A549 (cell line): ENCODE measurements around the gene SCAF8. TPM values are rescaled to one million over a fixed set of nuclear protein-coding genes. Genes with fewer than 3 reads are reported as not detected.
"Not testable (repeated sequence)": the region's sequence is repeated elsewhere in the genome, so short reads cannot be mapped to it uniquely, and the experiment has no call there.

Experiments used
- ATAC-seq, 2 experiments: fragments of 200-7000 bp in 1 of 2; fragments of >200 bp in 1 of 2; cut with Nextera tagmentation in 1 of 2; cut with Tn5 transposase in 1 of 2; 3 replicates each; pipeline versions ENCODE4 v1.8.0 to v1.9.1; 2018 to 2020; ENCODE audit warnings: mild to moderate bottlenecking in 1 of 2, moderate library complexity in 1 of 2
- CTCF ChIA-PET: fragments of 300-600 bp; sonication (Branson Sonifier 250); formaldehyde crosslinking; extraction: SDS; loops from one replicate; lab custom pipeline; 2021; ENCODE audit warnings: antibody characterized with exemption, inconsistent platforms; lab: Yijun Ruan, JAX
- POLR2A ChIA-PET: fragments of 350-600 bp; formaldehyde crosslinking; extraction: SDS; loops from one replicate; lab custom pipeline; 2021; ENCODE audit warnings: antibody characterized with exemption, inconsistent platforms; lab: Yijun Ruan, JAX
- DNase-seq, 2 experiments: peaks; one replicate each; pipeline versions ENCODE4 v3.0.0 to v3.0.0-alpha.2; 2011 to 2016; ENCODE audit warnings: low read depth in 1 of 2, low spot score in 1 of 2
- FAIRE-seq: peaks from 2 replicates; lab custom pipeline; 2011; peaks lifted over from hg19 to GRCh38; lab: Jason Lieb, UNC
- H3K27ac ChIP-seq, 2 experiments: fragments of >200 bp; sonication (Bioruptor Twin); formaldehyde crosslinking; 3 replicates each; pipeline ENCODE4 v1.5.1; 2016 to 2017
- H3K4me1 ChIP-seq: fragments of >200 bp; sonication (Bioruptor Twin); formaldehyde crosslinking; 3 replicates; pipeline ENCODE4 v1.6.1; 2016
- H3K4me2 ChIP-seq: fragments of >200 bp; sonication (Bioruptor Twin); formaldehyde crosslinking; 3 replicates; pipeline ENCODE4 v1.6.1; 2016
- H3K4me3 ChIP-seq: fragments of >200 bp; sonication (Bioruptor Twin); formaldehyde crosslinking; 3 replicates; pipeline ENCODE4 v1.5.1; 2016
- H3K9me3 ChIP-seq: fragments of >200 bp; sonication (Bioruptor Twin); formaldehyde crosslinking; 3 replicates; pipeline ENCODE4 v1.6.1; 2016
- CBX2 ChIP-seq: fragments of 200-600 bp; sonication (generic); IDR thresholded peaks from 2 replicates; pipeline ENCODE4 v1.6.1; 2016; ENCODE audit warnings: low read depth, mild to moderate bottlenecking, borderline replicate concordance
- EHMT2 ChIP-seq: fragments of 200-600 bp; sonication (generic); IDR thresholded peaks from 2 replicates; pipeline ENCODE4 v1.6.1; 2016; ENCODE audit warnings: antibody characterized with exemption, low read depth, mild to moderate bottlenecking, moderate library complexity
- ELK1 ChIP-seq: fragments of 150-350 bp; IDR thresholded peaks from 2 replicates; pipeline ENCODE4 v1.6.1; 2014; ENCODE audit warnings: low read depth, mild to moderate bottlenecking, low read length
- FOSB ChIP-seq: fragments of 250-450 bp; sonication (Bioruptor Pico); IDR thresholded peaks from 2 replicates; pipeline ENCODE4 v1.5.0; 2020; ENCODE audit warnings: mild to moderate bottlenecking, moderate library complexity
- HOXA7 ChIP-seq: fragments of 250-450 bp; sonication (Bioruptor Pico); IDR thresholded peaks from 2 replicates; pipeline ENCODE4 v1.5.0; 2020; ENCODE audit warnings: mild to moderate bottlenecking, moderate library complexity
- HOXB13 ChIP-seq: fragments of 250-450 bp; sonication (Bioruptor Pico); IDR thresholded peaks from 2 replicates; pipeline ENCODE4 v1.5.0; 2020; ENCODE audit warnings: low read depth, mild to moderate bottlenecking, moderate library complexity
- JUN ChIP-seq, 2 experiments: fragments of >200 bp; sonication (Bioruptor Twin); formaldehyde crosslinking; IDR thresholded peaks; 2 replicates in 1 of 2; 3 replicates in 1 of 2; pipeline ENCODE4 v1.6.1; 2016 to 2017
- KDM1A ChIP-seq: fragments of 200-600 bp; sonication (generic); IDR thresholded peaks from 2 replicates; pipeline ENCODE4 v1.6.1; 2016; ENCODE audit warnings: low read depth, mild to moderate bottlenecking
- NFE2L2 ChIP-seq: fragments of 150-350 bp; conservative IDR thresholded peaks from 2 replicates; pipeline ENCODE4 v1.6.1; 2014; ENCODE audit warnings: low read length
- NR3C1 ChIP-seq: fragments of >200 bp; sonication (Bioruptor Twin); formaldehyde crosslinking; IDR thresholded peaks from 3 replicates; pipeline ENCODE4 v1.6.1; 2017
- RAD21 ChIP-seq, 2 experiments: fragments of >200 bp in 1 of 2; sonication (Bioruptor Twin) in 1 of 2; formaldehyde crosslinking in 1 of 2; IDR thresholded peaks in 1 of 2; conservative IDR thresholded peaks in 1 of 2; 2 replicates in 1 of 2; 3 replicates in 1 of 2; pipeline ENCODE4 v1.6.1; 2012 to 2018; ENCODE audit warnings: inconsistent platforms in 1 of 2
- RCOR1 ChIP-seq: fragments of 150-350 bp; IDR thresholded peaks from 2 replicates; pipeline ENCODE4 v1.6.1; 2014; ENCODE audit warnings: antibody characterized with exemption, low read length, low read depth
- REST ChIP-seq: fragments of 200-600 bp; sonication (generic); IDR thresholded peaks from 2 replicates; pipeline ENCODE4 v1.6.1; 2016; ENCODE audit warnings: antibody characterized with exemption, mild to moderate bottlenecking, moderate library complexity
- RFX5 ChIP-seq: fragments of 450-650 bp; IDR thresholded peaks from 2 replicates; pipeline ENCODE4 v1.7.1; 2014; ENCODE audit warnings: antibody characterized with exemption, mild to moderate bottlenecking, moderate library complexity
- RNF2 ChIP-seq: fragments of 200-600 bp; sonication (generic); IDR thresholded peaks from 2 replicates; pipeline ENCODE4 v1.6.1; 2016; ENCODE audit warnings: low read depth, mild to moderate bottlenecking, antibody characterized with exemption, moderate library complexity, borderline replicate concordance
- SREBF2 ChIP-seq: fragments of 450-650 bp; IDR thresholded peaks from 2 replicates; pipeline ENCODE4 v1.6.1; 2014; ENCODE audit warnings: mild to moderate bottlenecking, moderate library complexity
- ZC3H11A ChIP-seq: fragments of 450-650 bp; IDR thresholded peaks from 2 replicates; pipeline ENCODE4 v1.6.1; 2014; ENCODE audit warnings: antibody characterized with exemption, mild to moderate bottlenecking
- ZSCAN20 ChIP-seq: fragments of 250-450 bp; sonication (Bioruptor Pico); IDR thresholded peaks from 2 replicates; pipeline ENCODE4 v1.8.0; 2022; ENCODE audit warnings: mild to moderate bottlenecking, moderate library complexity
- WGBS: methylation state at CpG from one replicate; pipeline ENCODE4 v1.1.6; 2017; ENCODE audit errors: missing lambda C conversion rate; 5-methylcytosine and 5-hydroxymethylcytosine counted together
- polyA plus RNA-seq, 4 experiments: library from polyadenylated mRNA; depleted of rRNA in 3 of 4; stranded (reverse); fragments of >200 nt; fragmentation: RNase III in 1 of 4; extraction: RNeasy Plus Mini Kit Qiagen cat#74134 plus additional on column Dnase treatment in 1 of 4; gene quantifications; 2 replicates in 3 of 4; 3 replicates in 1 of 4; pipeline ENCODE4 v1.2.3, GENCODE V29; 2011 to 2017
- TF ChIP-seq, protein P1 (sequence below): fragments of 250-450 bp; sonication (Bioruptor Pico); IDR thresholded peaks from 2 replicates; pipeline ENCODE4 v1.5.0; 2020; ENCODE audit warnings: low read depth, mild to moderate bottlenecking, moderate library complexity

SCAF8 gene
- polyA plus RNA-seq, 2 of the 4 experiments (the other 2 are of a cell fraction): 13.4 to 27.3 TPM

DNA sequence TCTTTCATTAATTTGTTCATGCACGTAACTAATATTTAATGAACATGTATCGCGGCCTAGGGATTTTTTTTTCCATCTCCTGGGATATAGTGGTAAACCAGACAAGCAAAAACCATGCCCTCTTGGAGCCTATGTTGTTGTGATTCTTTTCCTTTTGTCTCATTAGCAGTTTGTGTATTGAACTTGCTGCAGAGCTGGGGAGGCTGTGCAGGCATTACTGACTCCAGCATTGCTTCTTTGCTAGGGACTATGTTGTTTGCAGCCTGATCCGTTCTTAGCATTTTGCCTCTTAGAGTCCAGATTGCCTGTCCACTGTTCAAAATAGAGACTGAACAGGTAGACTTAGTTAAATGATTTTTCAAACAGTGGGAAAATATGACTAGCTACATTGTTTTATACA, 9.7 kb downstream of the SCAF8 start:
- Histone ChIP-seq H3K9me3 (no peaks in the 10 kb centered on the region), H3K4me1 (peaks cover 21% of the 10 kb centered on the region), H3K4me2 (no peak overlapping the region)
- POLR2A ChIA-PET: no interaction called here
- 93% methylated on average over 4 of the region's 4 CpGs for WGBS
- no peak for ATAC-seq
- no peak for TF ChIP-seq RAD21 (conservative IDR thresholded peaks at IDR 0.05 in 1 of 2, IDR thresholded peaks at IDR 0.05 in 1 of 2)
- TF ChIP-seq SREBF2: no peak
- no peak for TF ChIP-seq JUN (IDR thresholded peaks at IDR 0.05)
- TF ChIP-seq REST: no peak
- no peak for TF ChIP-seq ZSCAN20 (CRISPR knock-in tag)
- TF ChIP-seq NFE2L2: no peak
- TF ChIP-seq ZC3H11A: no peak
- no peak for TF ChIP-seq RCOR1
- TF ChIP-seq ELK1: no peak
- TF ChIP-seq HOXB13 (CRISPR knock-in tag): no peak
- no peak for TF ChIP-seq CBX2
- TF ChIP-seq, protein P1, sequence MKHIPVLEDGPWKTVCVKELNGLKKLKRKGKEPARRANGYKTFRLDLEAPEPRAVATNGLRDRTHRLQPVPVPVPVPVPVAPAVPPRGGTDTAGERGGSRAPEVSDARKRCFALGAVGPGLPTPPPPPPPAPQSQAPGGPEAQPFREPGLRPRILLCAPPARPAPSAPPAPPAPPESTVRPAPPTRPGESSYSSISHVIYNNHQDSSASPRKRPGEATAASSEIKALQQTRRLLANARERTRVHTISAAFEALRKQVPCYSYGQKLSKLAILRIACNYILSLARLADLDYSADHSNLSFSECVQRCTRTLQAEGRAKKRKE (CRISPR knock-in tag): no peak
- TF ChIP-seq EHMT2: no peak
- TF ChIP-seq FOSB: no peak
- no peak for TF ChIP-seq RFX5
- TF ChIP-seq NR3C1: no peak
- no peak for TF ChIP-seq HOXA7 (CRISPR knock-in tag)
- TF ChIP-seq KDM1A: no peak
- no peak for TF ChIP-seq RNF2
- TF ChIP-seq, all 56 proteins: peak for 0
- FAIRE-seq (no peak), DNase-seq (no peak)
- Histone ChIP-seq H3K4me3 (no peak overlapping the region), H3K27ac (no peak overlapping the region)
- CTCF ChIA-PET: no interaction called here

DNA sequence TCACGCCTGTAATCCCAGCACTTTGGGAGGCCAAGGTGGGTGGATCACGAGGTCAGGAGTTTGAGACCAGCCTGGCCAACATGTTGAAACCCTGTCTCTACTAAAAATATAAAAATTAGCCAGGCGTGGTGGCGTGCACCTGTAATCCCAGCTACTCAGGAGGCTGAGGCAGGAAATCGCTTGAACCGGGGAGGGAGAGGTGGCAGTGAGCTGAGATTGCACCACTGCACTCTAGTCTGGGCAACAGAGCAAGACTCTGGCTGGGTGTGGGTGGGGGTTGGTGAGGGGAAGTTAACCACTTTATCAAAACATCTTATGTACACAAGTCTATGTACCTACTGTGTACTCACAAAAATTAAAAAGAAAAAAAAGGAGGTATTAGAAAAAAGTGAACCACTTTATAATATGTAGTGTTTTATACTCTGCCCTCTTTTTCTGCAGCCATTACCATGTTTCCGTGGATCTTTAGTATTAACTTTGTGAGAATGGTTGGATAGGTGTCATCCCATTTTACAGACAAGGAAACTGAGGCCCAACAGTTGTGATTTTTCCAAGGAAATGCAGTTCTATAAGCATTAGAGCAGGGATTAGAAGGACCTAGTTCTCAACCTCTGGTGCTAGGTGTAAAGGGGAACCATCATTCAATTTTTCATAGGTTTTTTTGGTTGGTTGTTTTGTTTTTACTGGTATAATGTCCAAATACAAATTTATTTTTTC, 11.0 kb downstream of the SCAF8 start:
- H3K4me3 ChIP-seq, H3K4me1 ChIP-seq, H3K4me2 ChIP-seq, DNase-seq, POLR2A ChIA-PET, H3K9me3 ChIP-seq, H3K27ac ChIP-seq, ATAC-seq, FAIRE-seq, CTCF ChIA-PET: not testable (repeated sequence)
- 94% methylated on average over 7 of the region's 7 CpGs for WGBS
